Activated CD4-positive, alpha-beta T cell treated with anti-CD3 and anti-CD28 coated beads, Interleukin-2, amount 50 U/mL, for 48 hours (primary cell): ENCODE results near the gene PDLIM1.

Source experiments
- DNase-seq, 2 experiments: peaks; one replicate each; pipeline ENCODE4 v3.0.0-alpha.2; 2020

Gene PDLIM1, protein sequence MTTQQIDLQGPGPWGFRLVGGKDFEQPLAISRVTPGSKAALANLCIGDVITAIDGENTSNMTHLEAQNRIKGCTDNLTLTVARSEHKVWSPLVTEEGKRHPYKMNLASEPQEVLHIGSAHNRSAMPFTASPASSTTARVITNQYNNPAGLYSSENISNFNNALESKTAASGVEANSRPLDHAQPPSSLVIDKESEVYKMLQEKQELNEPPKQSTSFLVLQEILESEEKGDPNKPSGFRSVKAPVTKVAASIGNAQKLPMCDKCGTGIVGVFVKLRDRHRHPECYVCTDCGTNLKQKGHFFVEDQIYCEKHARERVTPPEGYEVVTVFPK

DNA sequence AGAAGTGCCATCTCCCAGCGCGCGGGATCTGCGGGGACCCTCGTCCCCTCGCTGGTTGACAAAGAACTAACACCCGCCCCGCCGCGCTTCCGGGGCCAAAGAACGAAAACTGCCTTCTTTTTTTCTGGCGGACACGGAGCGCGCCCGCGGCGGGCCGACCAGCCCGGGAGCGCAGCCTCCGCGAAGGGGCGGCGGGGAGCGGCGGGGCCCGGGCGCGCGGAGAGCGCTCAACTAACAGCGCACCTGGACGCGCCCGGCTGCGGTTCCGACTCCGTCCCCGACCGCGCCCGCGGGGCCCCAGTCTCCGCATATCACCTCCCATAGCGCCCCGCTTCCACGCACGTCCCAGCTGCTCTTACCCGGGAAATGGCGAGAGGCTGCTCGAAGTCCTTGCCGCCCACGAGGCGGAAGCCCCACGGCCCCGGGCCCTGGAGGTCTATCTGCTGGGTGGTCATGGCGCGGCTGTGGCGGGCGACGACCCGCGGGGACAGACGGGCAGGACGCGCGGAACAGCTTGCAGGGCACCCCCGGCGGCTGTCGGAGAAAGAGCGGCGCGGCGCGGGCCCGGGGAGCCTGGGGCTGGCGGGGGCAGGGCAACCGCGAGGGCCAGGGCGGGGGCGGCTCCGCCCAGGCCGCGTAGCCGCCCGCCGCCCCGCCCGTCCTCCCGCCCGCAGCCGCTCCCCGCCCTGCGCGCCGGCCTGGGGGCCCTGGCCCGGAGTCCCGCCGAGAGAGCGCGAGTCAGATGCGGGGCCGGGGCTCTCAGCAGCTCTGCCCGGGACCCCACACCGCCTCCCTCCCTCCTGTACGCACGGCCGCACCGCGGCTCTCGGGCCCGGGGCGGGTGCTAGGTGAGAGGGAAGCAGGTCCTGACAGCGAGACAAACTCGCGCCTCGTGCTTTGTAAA lies at the start of gene PDLIM1:
PDLIM1 (minus strand) TSS at position 543 of the 904 bp plus-strand sequence; CDS start at position 455, 88 bp downstream.
- DNase-seq, result peak; percentile 20 to 25

DNA sequence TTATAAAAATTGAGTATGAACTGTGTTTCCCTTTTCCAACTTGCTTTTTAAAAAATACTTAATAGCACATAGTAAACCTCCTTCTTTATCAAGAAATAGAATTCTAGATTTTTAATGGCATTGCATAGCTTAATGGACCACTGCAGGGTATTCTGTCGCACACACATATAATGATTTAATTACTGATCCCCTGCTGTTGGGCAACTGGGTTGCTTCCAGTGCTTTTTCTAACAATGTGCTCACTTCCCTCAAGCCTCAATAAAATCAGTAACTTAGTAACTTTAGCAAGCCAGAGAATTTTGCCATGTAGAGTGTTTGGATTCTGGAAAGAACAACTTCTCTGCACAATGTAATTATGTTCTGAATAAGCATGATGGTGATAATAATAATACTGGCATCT lies 49.1 kb upstream of the PDLIM1 start:
- DNase-seq, result no peak

DNA sequence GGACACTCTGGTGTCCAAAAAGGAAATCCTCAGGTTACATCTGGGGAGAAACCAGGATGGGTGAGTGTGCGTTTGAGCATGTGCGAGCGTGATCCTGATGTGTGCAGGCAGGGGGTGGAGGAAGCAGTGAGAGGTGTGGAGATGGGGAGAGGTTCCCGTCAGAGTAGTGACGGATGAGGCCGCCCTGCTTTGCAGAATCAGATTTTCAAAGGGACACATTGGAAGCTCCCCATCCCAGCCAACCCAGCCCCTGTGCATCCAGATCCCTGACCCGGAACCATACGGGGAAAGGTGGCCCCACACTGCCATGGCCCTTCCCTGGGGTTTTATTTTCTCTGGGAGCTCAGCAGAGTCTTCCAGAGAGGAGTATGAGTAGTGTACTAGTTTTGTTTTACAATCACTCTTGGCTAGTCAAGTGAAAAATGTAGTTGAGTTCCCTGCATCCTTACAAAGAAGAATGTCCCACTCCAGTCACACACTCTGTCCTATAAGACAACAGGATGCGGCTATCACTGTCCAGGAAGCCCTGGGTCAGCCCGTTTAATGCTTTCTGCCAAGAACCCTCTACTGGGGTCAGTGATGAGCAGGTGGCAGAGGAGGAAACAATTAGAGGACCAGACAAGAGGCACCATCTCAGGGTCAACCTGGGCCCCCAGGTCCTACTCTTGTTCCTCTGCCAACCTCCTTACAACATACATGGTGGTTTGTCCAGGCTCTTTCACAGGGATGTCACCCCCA lies 46.8 kb upstream of the PDLIM1 start:
- DNase-seq, result no peak

DNA sequence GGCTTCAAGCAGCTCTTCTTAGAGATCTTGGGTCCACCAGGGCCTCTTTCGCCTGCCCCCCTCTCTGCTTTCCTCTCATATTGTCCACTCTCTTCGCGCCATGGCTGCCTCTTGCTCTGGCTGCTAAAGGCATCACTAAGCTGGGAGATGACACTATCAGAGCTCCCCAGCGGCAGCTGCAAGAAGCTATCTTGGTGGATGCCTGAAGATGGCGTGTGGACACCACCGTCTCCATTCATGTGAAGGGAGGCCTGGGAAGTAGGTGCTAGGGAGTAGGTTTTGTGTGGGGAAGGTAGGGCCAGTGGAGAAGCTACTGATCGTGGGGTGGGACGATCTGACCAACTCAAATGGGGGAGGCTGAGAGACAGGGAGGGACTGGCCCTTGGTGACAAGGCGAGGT lies 45.9 kb upstream of the PDLIM1 start:
- no peak for DNase-seq

DNA sequence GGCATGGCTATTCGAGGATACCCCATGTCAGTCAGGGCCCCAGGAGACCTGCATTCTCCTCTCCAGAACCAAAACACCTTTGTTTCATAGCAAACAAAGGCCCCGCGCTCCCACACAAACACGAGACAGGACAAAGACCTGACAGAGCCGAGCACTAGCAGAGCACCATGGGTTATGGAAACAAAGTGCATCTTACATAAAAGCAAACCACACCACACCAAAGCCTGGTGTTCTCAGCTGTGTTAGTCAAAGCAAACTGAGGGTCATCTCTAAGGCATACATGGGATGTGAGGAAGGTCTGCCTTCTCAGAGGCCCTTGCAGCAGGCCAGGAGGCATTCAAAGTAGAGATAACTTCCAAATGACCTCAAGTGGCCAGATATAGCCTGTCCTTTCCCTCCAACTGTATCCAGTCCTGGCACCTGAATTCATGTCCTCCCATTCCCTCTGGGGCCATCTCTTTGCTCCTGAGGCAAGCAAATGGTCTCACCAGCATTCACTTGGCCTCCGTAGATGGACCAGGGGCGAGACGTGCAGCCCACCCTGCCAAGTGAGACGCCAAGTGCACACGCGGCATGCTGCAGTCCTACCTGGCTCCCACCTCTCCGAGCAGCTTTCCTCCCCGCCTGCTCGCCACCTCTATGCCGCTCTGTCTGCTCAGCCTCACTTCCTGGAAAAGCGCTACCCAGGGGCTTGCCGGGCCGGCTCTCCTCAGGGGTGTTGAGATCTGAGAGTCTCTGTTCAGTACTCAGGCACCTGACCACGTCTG lies 45.3 kb upstream of the PDLIM1 start:
- no peak for DNase-seq

DNA sequence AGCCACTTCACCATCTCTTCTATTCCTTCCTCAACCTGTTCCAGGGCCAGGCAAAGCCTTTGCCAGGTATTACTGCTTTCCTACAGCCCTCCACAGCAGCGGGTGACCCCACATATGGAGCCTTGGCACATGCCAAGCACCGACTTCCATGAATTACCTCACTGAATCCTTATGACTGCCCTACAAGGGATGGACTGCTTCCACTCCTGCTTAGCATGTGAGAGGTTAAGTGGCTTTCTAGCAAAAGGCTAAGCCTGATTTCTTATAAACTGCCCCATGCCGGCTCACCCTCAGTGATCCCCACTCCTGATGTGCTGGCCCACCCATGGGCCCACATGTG lies 44.0 kb upstream of the PDLIM1 start:
- no peak for DNase-seq

DNA sequence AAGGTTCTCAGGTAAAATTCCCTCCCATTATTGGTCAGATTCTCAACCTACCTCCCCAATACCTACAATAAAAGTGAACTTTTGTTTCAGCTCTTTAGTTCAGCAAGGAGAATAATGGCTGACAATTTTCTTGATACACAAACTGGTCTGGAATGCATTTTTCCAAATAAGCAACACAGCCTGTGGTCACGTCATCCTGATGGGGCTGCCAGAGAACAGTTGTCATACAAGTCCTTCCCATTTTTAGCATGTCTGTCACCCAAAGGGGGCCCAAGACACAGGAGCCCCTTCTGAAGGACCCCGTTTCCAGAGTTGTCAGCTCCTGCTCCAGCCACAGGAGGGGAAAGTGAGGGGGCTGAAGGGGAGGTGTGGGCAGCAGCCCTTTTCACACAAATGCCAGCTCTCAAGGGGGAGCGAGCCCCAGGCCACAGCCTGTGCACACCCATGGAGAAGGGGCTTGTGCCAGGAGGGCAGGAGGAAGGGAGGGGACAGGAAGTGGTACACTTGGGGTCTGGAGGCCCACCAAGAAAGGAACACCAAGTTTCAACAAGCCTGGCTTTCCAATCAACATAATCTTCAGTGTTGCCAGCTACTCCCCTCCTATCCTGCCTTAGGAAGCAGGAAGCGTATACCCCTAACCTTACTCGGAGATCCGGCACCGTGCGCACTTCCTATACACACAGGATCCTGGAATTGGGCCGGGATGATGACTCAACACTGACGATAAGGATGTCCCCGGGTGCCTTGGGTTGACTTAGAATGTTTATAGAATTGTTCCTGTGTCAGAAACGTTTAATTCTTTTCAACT lies 43.4 kb upstream of the PDLIM1 start:
- no peak for DNase-seq

DNA sequence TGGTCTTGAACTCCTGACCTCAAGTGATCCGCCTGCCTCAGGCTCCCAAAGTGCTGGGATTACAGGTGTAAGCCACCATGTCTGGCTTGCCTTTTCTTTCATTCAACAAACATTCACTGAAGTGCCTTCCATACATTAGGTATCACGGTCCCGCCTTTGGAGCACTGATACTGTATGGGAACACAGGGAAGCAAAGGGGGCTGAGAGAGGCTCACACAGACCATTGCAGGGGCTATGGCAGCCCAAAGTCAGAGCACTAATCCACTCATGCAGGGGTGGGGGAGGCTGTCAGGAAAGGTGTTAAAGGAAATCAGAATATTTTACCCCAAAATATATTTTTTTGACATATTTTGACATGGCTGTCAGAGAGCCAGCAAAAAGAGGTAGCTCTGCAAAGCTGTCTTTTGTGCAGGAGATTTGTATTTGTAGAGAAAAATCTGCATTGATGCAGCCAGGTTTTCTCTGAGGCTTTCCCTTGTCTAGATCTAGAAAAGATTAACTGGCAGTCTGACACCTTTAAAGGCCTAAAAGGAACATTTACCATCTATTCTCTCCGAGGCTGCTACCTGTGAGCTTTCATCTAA lies 42.0 kb upstream of the PDLIM1 start:
- DNase-seq, result no peak

DNA sequence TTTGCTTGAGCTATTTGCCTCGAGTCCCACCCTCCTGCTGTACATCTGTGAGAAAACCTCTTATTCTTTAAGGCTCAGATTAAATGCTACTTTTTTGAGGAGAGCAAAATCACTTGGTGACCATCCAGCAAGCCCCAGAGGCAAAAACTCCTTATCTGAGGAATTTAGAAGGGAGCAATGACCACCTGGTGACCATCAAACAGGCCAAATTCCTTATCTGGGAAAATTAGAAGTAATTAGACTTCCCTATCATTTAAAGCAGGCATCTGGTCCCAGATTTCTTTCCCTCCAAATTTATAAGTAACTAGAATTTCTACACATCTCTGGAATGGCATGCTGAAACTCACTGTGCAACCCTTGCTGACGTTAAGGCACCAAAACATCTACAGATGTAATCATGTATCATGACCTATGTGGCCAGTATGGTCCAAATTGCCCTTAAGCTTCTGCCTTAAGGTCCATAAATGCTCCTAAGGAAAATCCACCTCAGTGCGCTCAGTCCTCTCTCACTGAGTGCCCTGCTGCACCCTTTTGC lies 40.9 kb upstream of the PDLIM1 start:
- DNase-seq, result no peak

DNA sequence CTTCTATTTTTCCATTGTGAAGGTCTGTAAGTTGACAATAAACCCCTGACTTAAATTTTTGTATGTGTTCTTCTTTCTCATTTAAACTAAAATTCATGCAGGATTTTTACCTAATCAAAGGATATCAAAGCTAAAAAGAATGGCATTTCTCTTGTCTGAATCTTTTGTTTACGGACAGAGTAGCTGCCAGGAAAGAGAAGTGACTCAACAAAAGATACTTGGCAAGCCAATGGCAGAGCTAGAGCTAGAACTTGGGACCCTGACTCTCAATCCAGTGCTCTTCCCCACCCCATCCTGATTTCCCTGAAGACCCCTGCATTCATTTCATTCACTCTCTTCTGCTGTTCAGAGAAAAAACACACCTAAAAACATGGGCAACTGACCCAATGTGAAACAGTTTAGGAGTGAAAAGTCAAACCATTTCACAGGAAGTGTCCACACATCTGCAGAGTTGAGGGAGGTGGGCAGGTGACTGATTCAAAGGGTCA lies 40.2 kb upstream of the PDLIM1 start:
- DNase-seq, result no peak

DNA sequence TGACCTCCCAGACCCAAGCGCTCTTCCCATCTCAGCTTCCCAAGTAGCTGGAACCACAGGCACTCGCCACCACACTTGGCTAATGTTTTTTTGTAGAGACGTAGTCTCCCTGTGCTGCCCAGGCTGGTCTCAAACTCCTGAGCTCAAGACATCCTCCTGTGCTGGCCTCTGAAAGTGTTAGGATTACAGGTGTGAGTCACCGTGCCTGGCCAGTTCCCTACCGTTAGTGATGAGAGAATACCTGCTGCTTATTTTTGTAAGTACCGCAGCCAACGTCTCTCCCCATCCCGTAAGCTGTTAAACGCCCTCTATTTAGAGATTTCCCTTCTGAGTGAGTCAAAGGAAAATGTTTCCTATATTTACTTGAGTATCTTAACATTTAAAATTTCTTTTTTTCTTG lies 38.5 kb upstream of the PDLIM1 start:
- no peak for DNase-seq

DNA sequence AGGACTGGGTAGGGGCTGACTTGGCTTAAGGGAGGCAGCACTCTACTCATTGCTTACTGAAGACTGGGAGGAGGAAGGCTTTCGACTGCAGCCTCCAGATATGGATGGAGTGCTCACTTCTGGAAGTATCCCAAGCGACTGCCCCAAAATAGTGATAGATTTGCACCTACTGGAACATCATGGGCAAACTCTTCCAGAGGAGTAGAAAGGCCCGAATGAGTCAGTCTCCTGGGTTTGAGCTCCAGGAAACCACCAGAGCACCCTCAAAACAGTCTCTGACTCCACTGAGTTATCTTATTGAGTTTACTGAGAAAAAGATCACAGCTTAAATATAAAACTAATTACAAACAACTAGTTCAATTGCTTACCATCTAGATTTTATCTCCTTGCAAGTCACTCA lies 37.2 kb upstream of the PDLIM1 start:
- no peak for DNase-seq

DNA sequence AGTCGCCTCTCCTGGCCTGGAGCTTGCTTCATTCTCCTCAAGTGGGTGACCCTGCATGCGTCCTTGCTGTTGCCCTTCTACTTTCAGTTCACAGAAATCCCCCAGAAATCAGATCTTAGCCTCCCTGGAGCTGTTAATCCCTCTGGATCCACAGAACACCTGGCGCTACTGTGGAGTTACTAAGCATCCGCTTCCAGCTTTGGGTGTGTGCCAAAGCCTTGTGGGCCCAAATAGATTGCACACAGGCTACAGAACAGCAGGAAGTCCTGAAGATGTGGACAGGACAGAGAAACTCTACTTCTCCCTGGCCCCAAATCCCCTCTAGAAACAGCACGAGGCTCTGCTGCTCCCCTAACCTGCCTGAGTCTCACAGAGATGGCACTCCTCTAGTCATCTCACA lies 36.6 kb upstream of the PDLIM1 start:
- DNase-seq, result no peak

DNA sequence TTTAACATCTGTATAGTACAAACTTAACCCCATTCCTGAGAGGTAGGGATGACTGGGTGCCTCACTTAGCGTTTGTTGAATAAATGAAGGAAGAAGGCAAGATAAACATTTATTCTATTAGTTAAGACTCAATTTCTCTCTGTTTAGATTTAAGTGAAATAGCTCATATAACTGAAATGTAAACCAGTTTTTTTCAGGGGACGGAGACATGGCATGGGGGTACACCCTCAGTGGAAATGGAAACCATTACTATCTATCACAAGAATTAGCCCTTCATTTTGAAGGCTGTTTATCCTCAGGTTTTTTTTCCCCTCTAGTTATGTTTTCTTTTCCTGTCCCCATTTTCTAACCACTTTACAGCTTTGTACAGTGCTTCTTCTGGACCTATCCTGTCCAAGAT lies 35.6 kb upstream of the PDLIM1 start:
- no peak for DNase-seq

DNA sequence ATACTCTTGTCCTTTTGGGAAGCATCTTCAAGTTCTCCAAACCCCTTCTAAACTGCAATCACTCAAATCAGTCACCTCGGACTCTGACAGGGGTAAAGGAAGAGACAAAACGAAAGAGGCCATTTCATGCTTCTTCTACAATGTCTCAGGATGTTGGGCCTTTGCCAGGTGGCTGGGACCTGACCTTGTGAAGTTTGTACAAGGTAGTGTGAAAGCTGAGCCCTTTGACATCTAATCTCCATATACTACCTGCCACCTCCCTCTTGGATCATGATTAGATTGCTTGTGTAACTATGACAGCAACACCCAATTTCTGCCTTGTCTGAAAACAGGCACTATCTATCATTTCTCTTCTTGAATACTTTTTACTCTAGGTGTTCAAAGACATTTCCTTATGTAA lies 35.1 kb upstream of the PDLIM1 start:
- no peak for DNase-seq

DNA sequence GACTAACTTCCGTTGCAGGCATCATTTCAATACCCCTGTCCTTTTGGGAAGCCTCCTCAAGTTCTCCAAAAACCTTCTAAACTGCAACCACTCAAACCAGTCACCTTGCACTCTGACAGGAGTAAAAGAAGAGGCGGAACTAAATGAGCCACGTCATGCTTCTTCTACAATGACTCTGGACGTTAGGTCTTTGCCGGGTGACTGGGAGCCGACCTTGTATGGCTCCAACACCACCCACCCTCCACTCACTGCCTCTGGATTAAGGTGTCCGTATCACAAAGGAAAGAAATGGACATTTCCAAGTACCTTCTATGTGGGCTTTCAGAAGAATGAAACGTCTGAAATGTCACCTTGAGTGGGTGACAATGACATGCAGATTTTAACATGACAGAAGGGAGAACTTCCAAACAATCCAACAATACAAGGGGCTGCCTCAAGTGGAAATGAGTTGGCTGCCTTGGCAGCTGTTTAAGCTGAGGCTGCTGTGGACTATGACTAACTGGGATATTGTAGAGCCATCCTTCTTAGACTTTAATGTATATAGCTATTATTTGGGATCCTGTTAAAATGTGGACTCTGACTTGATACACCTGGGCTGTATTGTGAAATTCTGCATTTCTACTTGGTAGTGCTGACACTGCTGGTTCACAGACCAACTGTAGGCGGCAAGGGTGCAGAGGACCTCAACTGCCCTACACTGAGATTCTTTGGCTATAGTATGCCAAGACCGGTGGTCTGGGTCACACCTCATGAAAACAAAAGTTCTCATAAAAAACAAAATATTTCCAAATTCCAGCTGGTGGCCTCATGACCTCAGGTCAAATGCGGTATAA lies 33.8 kb upstream of the PDLIM1 start:
- DNase-seq, result no peak

DNA sequence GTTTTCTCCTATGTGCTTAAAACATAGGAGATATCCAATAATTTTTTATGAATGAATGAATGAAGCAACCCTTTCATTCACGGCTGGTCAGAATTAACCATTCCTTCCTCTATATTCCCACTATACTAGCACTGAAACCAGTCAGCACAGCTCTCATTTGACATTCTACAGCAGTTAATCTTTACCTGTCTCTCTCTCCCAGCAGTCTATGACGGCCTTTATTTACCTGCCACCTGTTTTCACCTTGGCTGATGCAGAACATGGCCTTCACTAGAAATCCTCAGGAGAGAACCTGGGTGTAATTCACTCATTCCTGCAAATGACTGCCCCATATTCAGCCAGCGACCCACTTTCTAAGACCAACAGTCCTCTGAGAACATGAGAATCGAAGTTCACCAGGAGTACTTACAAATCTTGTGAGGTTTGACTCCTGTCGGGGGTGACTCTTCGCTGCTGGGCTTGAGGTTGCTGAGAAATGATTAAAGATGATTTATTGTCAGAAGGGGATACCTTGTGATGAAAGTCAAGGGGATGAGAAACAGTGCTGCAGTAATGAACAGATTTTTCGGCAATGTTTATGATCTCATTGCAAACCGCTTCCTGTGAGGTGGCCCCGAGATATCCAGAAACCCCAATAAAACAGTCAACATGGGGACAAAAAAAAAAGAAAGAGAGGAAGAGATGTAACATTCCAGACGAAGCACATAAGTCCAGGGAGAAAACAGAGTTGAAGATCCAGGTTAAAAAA lies 30.9 kb upstream of the PDLIM1 start:
- DNase-seq, result no peak

DNA sequence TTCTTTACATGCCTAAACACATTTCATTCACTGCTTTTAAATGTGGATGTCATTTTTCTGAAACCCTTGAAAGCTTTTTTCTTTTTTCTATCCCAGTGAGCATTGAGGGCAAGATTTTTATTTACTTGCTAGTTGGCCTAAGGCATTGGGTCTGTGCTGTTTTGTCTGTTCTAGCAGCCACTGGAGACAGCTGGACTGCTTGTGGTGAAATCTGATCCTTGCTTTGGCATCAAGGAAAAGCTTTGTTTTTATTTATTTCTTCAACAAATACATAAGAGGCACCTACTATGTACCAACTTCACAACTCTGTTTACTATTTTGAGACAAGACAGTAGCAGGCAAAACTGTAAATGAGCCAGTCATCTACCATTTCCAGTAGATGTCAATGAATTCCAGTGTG lies 28.4 kb upstream of the PDLIM1 start:
- DNase-seq, result no peak

DNA sequence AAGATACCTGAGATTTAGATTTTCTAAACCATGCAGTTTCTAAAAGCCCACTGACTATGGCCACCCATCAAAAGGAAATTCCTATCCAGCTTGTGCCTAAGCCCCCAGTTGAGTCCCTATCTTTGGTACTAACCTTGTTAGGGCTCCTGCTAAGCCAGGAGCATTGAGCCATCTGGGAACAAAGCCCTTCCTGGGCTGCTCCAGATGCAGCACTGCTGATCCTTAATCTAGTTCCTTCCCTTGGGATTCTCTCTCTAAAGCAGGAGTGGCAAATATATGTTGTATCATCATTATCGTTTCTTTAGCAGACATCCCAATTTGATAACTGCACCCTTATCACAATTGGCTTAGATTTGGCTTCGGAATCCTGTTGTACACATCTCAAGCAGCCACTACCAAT lies 24.7 kb upstream of the PDLIM1 start:
- DNase-seq, result no peak
